Thoracic aorta (tissue), 2 donors: Measurements from ENCODE around the gene IGDCC3. TPM values are rescaled to one million over a fixed set of nuclear protein-coding genes. Genes with fewer than 3 reads are reported as not detected.

ENCODE experiments used
- ATAC-seq: fragments of 150-250 bp; one replicate; pipeline ENCODE4 v1.8.0; 2017; ENCODE audit warnings: low read depth; ENCODE audit not compliant: insufficient number of reproducible peaks, low FRiP score
- DNase-seq: peaks from one replicate; pipeline ENCODE4 v3.0.0-alpha.2; 2020; ENCODE audit warnings: low spot score
- H3K27ac ChIP-seq, 2 donors: fragments of 200-600 bp; sonication (generic); 1 replicate in 1 of 2; 2 replicates in 1 of 2; pipeline ENCODE4 v1.5.1; 2016; ENCODE audit warnings: mild to moderate bottlenecking in 2 of 2, moderate library complexity in 2 of 2
- H3K27me3 ChIP-seq: fragments of 200-600 bp; sonication (generic); replicated peaks from 2 replicates; pipeline ENCODE4 v1.6.0; 2016; ENCODE audit warnings: mild to moderate bottlenecking; ENCODE audit not compliant: insufficient read depth
- H3K36me3 ChIP-seq: fragments of 200-600 bp; sonication (generic); one replicate; pipeline ENCODE4 v1.5.1; 2016
- H3K4me1 ChIP-seq, 2 donors: fragments of 200-600 bp; sonication (generic); 1 replicate in 1 of 2; 2 replicates in 1 of 2; pipeline versions ENCODE4 v1.5.1 to v1.6.0; 2016; ENCODE audit warnings: low read depth in 2 of 2, mild to moderate bottlenecking in 1 of 2; ENCODE audit not compliant: control insufficient read depth in 1 of 2
- H3K4me3 ChIP-seq: fragments of 200-600 bp; sonication (generic); 2 replicates; pipeline ENCODE4 v1.5.1; 2016; ENCODE audit warnings: mild to moderate bottlenecking
- H3K9me3 ChIP-seq: fragments of 200-600 bp; sonication (generic); 2 replicates; pipeline ENCODE4 v1.5.1; 2016
- total RNA-seq, 2 donors: library from RNA; depleted of rRNA; stranded (reverse); fragments of >200 nt; gene quantifications; one replicate each; pipeline versions ENCODE4 v1.1.0 to v1.2.3, GENCODE V29; 2016
- TF ChIP-seq, protein P1 (sequence below): fragments of 200-600 bp; sonication (generic); IDR thresholded peaks from one replicate; pipeline ENCODE4 v1.5.1; 2019; ENCODE audit warnings: antibody characterized with exemption

Gene IGDCC3
- total RNA-seq, 2 donors from 2014 or later = not detected

DNA sequence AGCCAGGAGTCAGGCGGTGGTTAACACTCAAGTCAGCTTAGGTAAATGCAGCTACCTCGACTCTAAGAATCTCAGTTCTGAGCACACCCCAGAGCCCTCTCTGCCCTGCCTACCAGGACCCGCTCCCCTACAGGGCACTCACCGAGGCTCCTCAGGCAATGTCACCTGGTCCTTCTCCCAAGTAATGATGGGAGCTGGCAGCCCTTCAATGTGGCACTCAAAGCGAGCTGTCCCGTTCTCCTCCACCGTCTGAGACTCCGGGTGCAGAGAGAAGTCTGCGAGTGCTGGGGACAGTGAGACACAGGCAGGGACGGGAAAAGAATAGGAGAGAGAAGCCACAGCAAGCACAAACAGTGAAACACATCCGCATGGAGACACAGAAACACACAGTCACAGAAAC is 32.2 kb upstream of the IGDCC3 start:
- no peaks in the 10 kb centered on the region for H3K9me3 ChIP-seq
- H3K4me3 ChIP-seq = no peak overlapping the region
- ATAC-seq = no peak
- H3K4me1 ChIP-seq = no peaks in the 10 kb centered on the region
- H3K27ac ChIP-seq = no peak overlapping the region
- H3K27me3 ChIP-seq = no peaks in the 10 kb centered on the region
- DNase-seq = no peak
- TF ChIP-seq, protein P1, sequence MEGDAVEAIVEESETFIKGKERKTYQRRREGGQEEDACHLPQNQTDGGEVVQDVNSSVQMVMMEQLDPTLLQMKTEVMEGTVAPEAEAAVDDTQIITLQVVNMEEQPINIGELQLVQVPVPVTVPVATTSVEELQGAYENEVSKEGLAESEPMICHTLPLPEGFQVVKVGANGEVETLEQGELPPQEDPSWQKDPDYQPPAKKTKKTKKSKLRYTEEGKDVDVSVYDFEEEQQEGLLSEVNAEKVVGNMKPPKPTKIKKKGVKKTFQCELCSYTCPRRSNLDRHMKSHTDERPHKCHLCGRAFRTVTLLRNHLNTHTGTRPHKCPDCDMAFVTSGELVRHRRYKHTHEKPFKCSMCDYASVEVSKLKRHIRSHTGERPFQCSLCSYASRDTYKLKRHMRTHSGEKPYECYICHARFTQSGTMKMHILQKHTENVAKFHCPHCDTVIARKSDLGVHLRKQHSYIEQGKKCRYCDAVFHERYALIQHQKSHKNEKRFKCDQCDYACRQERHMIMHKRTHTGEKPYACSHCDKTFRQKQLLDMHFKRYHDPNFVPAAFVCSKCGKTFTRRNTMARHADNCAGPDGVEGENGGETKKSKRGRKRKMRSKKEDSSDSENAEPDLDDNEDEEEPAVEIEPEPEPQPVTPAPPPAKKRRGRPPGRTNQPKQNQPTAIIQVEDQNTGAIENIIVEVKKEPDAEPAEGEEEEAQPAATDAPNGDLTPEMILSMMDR = no peak
- H3K36me3 ChIP-seq = no peaks in the 10 kb centered on the region

DNA sequence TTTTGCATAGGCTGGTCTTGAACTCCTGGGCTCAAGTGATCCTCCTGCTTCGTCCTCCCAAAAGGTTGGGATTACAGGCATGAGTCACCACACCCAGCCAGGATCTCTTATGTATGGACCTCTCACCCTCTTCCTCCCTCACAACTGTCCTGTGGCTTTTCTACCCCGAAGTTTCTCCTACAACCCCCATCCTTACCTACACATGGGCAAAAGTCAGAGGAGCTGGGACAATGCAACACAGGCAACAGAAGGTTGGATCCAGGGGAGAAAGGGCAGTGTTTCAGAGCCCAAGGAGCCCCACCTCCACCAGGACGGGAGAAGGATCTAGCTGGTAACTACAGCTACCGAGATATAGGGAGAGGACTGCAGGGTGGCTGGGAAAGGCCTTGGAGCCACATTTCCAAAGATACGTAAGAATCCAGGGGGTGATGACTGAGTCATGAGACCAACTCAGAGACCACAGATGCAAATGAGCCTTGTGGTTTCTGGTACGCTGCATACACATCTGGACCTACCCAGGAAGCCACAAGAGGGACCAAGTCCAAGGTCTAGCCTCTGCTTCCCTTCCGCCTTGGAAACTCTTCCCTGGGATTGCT is 31.3 kb upstream of the IGDCC3 start:
- no peak for ATAC-seq
- Histone ChIP-seq H3K4me3 (no peak overlapping the region), H3K4me1 (no peaks in the 10 kb centered on the region), H3K27me3 (no peaks in the 10 kb centered on the region), H3K9me3 (no peaks in the 10 kb centered on the region), H3K27ac (no peak overlapping the region), H3K36me3 (no peaks in the 10 kb centered on the region)
- no peak for DNase-seq
- TF ChIP-seq, protein P1 = no peak

DNA sequence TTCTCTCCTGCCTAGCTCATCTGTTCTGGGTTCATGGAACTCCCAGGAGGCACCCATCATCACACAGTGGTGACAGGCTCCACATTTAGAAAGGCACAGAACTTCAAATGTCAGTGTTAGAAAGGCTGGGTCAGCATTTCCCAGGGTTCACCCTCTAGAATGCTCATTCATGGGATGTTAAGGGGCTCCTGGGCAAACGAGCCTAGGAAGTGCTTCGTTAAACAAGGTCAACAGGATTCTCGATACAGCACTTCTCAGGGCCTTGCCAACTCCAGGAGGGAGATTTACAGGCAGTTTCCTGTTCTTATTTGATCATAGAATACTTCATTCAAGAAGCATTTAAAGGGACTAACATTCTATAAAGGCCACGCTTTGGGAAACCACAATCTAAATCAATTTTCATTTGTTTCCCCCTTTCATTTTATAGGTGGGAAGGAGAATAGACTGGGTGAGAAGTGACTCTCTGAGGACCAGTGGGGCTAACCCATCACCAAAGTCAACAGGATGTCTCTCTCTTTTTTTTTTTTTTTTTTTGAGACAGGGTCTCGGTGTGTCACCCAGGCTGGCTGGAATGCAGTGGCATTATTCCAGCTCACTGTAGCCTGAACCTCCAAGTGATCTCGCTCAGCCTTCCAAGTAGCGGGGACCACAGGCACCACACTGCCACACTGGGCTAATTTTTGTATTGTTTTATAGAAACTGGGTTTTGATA is 30.7 kb upstream of the IGDCC3 start:
- DNase-seq = no peak
- Histone ChIP-seq H3K9me3 (no peaks in the 10 kb centered on the region), H3K4me1 (no peaks in the 10 kb centered on the region), H3K4me3 (no peak overlapping the region), H3K27ac (no peak overlapping the region), H3K36me3 (no peaks in the 10 kb centered on the region), H3K27me3 (no peaks in the 10 kb centered on the region)
- ATAC-seq = no peak
- TF ChIP-seq, protein P1 = no peak

DNA sequence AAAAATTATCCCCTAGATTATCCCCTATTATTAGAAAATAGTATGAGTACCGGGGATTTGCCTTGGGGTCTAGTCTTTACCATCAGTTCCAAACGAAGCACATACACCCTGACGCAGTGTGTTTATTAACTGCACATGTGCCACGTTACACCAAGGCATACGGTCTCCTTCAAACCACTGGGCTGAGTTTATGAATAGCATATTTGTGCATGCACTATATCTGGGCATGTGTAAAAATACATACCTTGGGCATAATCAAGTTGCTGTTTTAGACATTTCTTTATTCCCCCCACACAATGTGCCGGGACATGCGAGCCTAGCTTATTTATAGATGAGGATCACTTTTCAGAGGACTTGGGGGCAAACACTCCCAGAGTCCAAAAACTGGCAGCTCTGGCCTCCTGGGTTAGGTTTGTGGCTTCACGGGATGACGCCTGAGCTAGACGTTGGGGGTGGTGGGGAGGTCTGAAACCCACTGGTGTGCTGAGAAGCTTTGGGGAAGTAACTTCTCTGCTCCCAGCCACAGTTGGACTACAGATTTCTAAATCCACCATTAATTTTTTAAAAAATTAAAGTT is 28.7 kb upstream of the IGDCC3 start:
- Histone ChIP-seq H3K4me3 (no peak overlapping the region), H3K27ac (no peak overlapping the region), H3K27me3 (no peaks in the 10 kb centered on the region), H3K36me3 (no peaks in the 10 kb centered on the region), H3K4me1 (no peaks in the 10 kb centered on the region), H3K9me3 (no peaks in the 10 kb centered on the region)
- DNase-seq (no peak), ATAC-seq (no peak)
- TF ChIP-seq, protein P1 = no peak

DNA sequence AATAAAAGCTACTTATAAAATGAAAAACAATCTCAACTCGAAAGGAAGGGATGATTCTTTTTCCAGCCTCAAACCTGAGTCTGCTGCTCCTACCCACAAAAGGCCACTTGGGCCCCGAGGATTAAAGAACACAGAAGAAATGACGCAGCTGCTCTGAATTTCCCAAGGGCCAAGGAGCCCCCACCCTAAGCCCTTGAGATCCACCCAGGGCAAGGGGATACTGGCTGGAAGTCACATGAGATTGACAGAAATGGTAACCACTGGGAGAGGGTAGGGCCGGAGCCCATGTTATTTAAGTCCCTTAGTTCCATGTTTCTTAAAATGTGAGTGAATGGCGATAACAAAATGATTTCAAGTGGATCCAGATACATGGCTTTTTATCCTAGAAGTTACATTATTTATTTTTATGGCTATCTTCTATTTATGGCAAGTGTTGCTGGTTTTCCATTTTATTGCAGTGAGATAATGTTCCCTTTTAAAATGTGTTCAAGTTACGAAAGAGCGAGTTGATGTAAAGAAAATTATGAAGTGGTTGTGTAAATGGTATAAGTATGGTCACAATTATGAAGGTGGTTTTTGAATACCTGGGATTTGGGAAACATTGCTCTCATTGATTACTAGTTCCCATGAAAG is 28.1 kb upstream of the IGDCC3 start:
- Histone ChIP-seq H3K9me3 (no peaks in the 10 kb centered on the region), H3K27ac (no peak overlapping the region), H3K27me3 (no peaks in the 10 kb centered on the region), H3K4me3 (no peak overlapping the region), H3K4me1 (no peaks in the 10 kb centered on the region), H3K36me3 (no peaks in the 10 kb centered on the region)
- DNase-seq = no peak
- TF ChIP-seq, protein P1 = no peak
- ATAC-seq = no peak
